CD14-positive monocyte (primary cell): ENCODE data around the gene TEX54. TPM values are rescaled to one million over a fixed set of nuclear protein-coding genes. Genes with fewer than 3 reads are reported as not detected.
A peak's percentile ranks its signal among the peaks of the same experiment; 100 is the strongest.
"Not testable (repeated sequence)": the region's sequence is repeated elsewhere in the genome, so short reads cannot be mapped to it uniquely, and the experiment has no call there.

ENCODE experiments used
- DNase-seq, 3 donors: peaks; one replicate each; pipeline ENCODE4 v3.0.0-alpha.2; 2011 to 2022
- H2AFZ ChIP-seq: 2 replicates; pipeline ENCODE4 v1.6.0; 2012; ENCODE audit warnings: mild to moderate bottlenecking, low read depth, low read length, inconsistent platforms; ENCODE audit not compliant: insufficient read depth, poor library complexity, severe bottlenecking
- H3K27ac ChIP-seq, 2 donors: 1 replicate in 1 of 2; 2 replicates in 1 of 2; pipeline ENCODE4 v1.5.1; 2012 to 2013; ENCODE audit warnings: low read length in 2 of 2, control low read depth in 1 of 2, inconsistent platforms in 1 of 2, low read depth in 1 of 2, mild to moderate bottlenecking in 1 of 2
- H3K27me3 ChIP-seq, 2 donors: one replicate each; pipeline versions ENCODE4 v1.6.0 to v1.6.1; 2011 to 2013; ENCODE audit warnings: low read length in 2 of 2; ENCODE audit not compliant: control insufficient read depth in 2 of 2, insufficient read depth in 2 of 2
- H3K36me3 ChIP-seq, 2 donors: replicated peaks in 1 of 2; 1 replicate in 1 of 2; 2 replicates in 1 of 2; pipeline versions ENCODE4 v1.5.1 to v1.6.1; 2012 to 2013; ENCODE audit warnings: low read length in 2 of 2, control low read depth in 1 of 2, inconsistent platforms in 1 of 2, mild to moderate bottlenecking in 1 of 2; ENCODE audit not compliant: insufficient read depth in 2 of 2, control insufficient read depth in 1 of 2
- H3K4me1 ChIP-seq, 2 donors: 1 replicate in 1 of 2; 2 replicates in 1 of 2; pipeline versions ENCODE4 v1.5.1 to v1.6.1; 2012 to 2013; ENCODE audit warnings: low read length in 2 of 2, control low read depth in 1 of 2, inconsistent platforms in 1 of 2, mild to moderate bottlenecking in 1 of 2, moderate library complexity in 1 of 2; ENCODE audit not compliant: insufficient read depth in 2 of 2, control insufficient read depth in 1 of 2
- H3K4me2 ChIP-seq: replicated peaks from 2 replicates; pipeline ENCODE3; 2012; ENCODE audit warnings: low read length, moderate library complexity, mild to moderate bottlenecking; ENCODE audit not compliant: poor library complexity, severe bottlenecking; ENCODE audit errors: extremely low read depth
- H3K4me3 ChIP-seq, 3 experiments: fragments of 200-600 bp in 1 of 3; sonication (generic) in 1 of 3; replicated peaks in 1 of 3; 1 replicate in 2 of 3; 2 replicates in 1 of 3; pipeline ENCODE4 v1.5.1; 2011 to 2013; ENCODE audit warnings: low read length in 3 of 3, mild to moderate bottlenecking in 3 of 3, control low read depth in 2 of 3, low read depth in 2 of 3, inconsistent platforms in 1 of 3, moderate library complexity in 1 of 3
- H3K79me2 ChIP-seq: 2 replicates; pipeline ENCODE4 v1.6.0; 2012; ENCODE audit warnings: mild to moderate bottlenecking, control low read depth, inconsistent platforms, low read length, moderate library complexity; ENCODE audit not compliant: insufficient read depth
- H3K9ac ChIP-seq: 2 replicates; pipeline ENCODE4 v1.6.0; 2017; ENCODE audit warnings: low read length, mild to moderate bottlenecking; ENCODE audit not compliant: insufficient read depth, poor library complexity, severe bottlenecking
- H3K9me3 ChIP-seq, 2 donors: replicated peaks in 1 of 2; 1 replicate in 1 of 2; 2 replicates in 1 of 2; pipeline versions ENCODE4 v1.5.1 to v1.6.1; 2012 to 2013; ENCODE audit warnings: low read length in 2 of 2, control low read depth in 1 of 2; ENCODE audit not compliant: control insufficient read depth in 1 of 2, insufficient read depth in 1 of 2
- H4K20me1 ChIP-seq: 2 replicates; pipeline ENCODE4 v1.6.0; 2012; ENCODE audit warnings: mild to moderate bottlenecking, low read length, control low read depth, moderate library complexity; ENCODE audit not compliant: insufficient read depth
- H3K27ac Mint-ChIP-seq, 7 donors: one replicate each; pipeline ENCODE4 v1.8.0; 2020; ENCODE audit warnings: mild to moderate bottlenecking in 7 of 7, mixed read lengths in 7 of 7, moderate library complexity in 6 of 7, inconsistent platforms in 2 of 7
- H3K27me3 Mint-ChIP-seq, 3 donors: one replicate each; pipeline ENCODE4 v1.8.0; 2021 to 2022; ENCODE audit warnings: low read depth in 3 of 3, mild to moderate bottlenecking in 3 of 3, mixed read lengths in 3 of 3, moderate library complexity in 3 of 3, inconsistent platforms in 1 of 3
- H3K36me3 Mint-ChIP-seq, 2 donors: one replicate each; pipeline ENCODE4 v1.8.0; 2020; ENCODE audit warnings: mixed read lengths in 2 of 2, inconsistent platforms in 1 of 2, mild to moderate bottlenecking in 1 of 2
- H3K4me1 Mint-ChIP-seq: one replicate; pipeline ENCODE4 v1.8.0; 2020; ENCODE audit warnings: mild to moderate bottlenecking, mixed read lengths
- H3K4me3 Mint-ChIP-seq, 2 donors: one replicate each; pipeline ENCODE4 v1.8.0; 2020; ENCODE audit warnings: mild to moderate bottlenecking in 2 of 2, mixed read lengths in 2 of 2, moderate library complexity in 1 of 2
- H3K9me3 Mint-ChIP-seq, 7 donors: one replicate each; pipeline ENCODE4 v1.8.0; 2020 to 2022; ENCODE audit warnings: mixed read lengths in 7 of 7, mild to moderate bottlenecking in 6 of 7, moderate library complexity in 6 of 7, inconsistent platforms in 2 of 7
- WGBS: methylation state at CpG from one replicate; pipeline ENCODE4 v1.1.5; 2013; ENCODE audit warnings: missing lambda C conversion rate; ENCODE audit not compliant: insufficient coverage; 5-methylcytosine and 5-hydroxymethylcytosine counted together
- intact Hi-C, 2 donors: fragments of 100-400 bp; cut with micrococcal nuclease; formaldehyde crosslinking; loops; one replicate each; pipeline versions ENCODE4 v1.15.0 to v1.15.1; 2023
- polyA plus RNA-seq, 3 donors: library from polyadenylated mRNA; depleted of rRNA in 1 of 3; unstranded in 2 of 3; stranded (reverse) in 1 of 3; fragments of 300-500 nt in 2 of 3; fragments of >200 nt in 1 of 3; fragmentation: Illumina TruSeq in 2 of 3; gene quantifications; 1 replicate in 2 of 3; 2 replicates in 1 of 3; pipeline ENCODE4 v1.2.3, GENCODE V29; 2012 to 2021
- TF ChIP-seq, protein P1 (sequence below): fragments of 200-600 bp; IDR thresholded peaks from one replicate; pipeline ENCODE4 v1.8.0; 2022; ENCODE audit warnings: antibody characterized with exemption, mild to moderate bottlenecking

TEX54 gene
- polyA plus RNA-seq, 3 donors, result 0.74 TPM; not detected in 2

DNA sequence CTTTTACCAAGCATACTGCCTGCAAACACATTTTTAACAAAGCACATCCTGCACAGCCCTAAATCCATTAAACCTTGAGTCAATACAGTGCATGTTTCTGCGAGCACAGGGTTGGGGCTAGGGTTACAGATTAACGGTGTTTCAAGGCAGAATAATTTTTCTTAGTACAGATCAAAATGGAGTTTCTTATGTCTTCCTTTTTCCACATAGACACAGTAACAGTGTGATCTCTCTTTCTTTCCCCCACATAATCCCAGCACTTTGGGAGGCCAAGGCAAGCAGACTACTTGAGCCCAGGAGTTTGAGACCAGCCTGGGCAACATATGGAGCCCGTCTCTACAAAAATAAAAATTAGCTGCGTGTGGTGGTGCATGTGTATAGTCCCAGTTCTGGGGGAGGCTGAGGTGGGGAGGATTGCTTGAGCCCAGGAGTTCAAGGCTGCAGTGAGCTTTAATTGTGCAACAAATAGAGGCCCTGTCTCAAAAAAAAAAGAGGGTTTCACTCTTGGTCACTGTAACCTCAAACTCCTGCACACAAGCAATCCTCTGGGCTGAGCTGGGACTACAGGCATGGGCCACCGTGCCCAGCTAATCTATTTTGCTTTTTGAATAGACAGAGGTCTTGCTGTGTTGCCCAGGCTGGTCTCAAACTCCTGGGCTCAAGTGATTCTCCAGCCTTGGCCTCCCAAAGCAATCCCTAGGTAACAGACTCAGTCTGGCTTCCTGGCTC is 28.4 kb upstream of the TEX54 start:
- H3K4me1 ChIP-seq, result peaks cover 14 to 19% of the 10 kb centered on the region in 2 donors
- 93% methylated on average over 3 of the region's 5 CpGs for WGBS
- no peaks in the 10 kb centered on the region for H3K27me3 ChIP-seq
- H3K4me1 Mint-ChIP-seq, result peaks cover 25% of the 10 kb centered on the region
- no peak overlapping the region for H2AFZ ChIP-seq
- H3K36me3 Mint-ChIP-seq, result no peaks in the 10 kb centered on the region
- H3K9me3 Mint-ChIP-seq, result no peaks in the 10 kb centered on the region
- H3K36me3 ChIP-seq, result no peaks in the 10 kb centered on the region
- DNase-seq, result no peak
- TF ChIP-seq, protein P1, sequence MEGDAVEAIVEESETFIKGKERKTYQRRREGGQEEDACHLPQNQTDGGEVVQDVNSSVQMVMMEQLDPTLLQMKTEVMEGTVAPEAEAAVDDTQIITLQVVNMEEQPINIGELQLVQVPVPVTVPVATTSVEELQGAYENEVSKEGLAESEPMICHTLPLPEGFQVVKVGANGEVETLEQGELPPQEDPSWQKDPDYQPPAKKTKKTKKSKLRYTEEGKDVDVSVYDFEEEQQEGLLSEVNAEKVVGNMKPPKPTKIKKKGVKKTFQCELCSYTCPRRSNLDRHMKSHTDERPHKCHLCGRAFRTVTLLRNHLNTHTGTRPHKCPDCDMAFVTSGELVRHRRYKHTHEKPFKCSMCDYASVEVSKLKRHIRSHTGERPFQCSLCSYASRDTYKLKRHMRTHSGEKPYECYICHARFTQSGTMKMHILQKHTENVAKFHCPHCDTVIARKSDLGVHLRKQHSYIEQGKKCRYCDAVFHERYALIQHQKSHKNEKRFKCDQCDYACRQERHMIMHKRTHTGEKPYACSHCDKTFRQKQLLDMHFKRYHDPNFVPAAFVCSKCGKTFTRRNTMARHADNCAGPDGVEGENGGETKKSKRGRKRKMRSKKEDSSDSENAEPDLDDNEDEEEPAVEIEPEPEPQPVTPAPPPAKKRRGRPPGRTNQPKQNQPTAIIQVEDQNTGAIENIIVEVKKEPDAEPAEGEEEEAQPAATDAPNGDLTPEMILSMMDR, result no peak
- peaks cover 35% of the 10 kb centered on the region for H3K79me2 ChIP-seq
- H3K4me3 Mint-ChIP-seq, result no peak overlapping the region
- intact Hi-C loops, result loop anchor here (5.0 to 10.0 kb wide), 2 partner anchors 74 to 266 kb away; partner anchors contain the start of genes TMEM179B (in 1 of the 2) and TUT1 (in 1 of the 2)
- H3K9me3 ChIP-seq, result no peaks in the 10 kb centered on the region
- H3K9ac ChIP-seq, result no peak overlapping the region
- no peak overlapping the region for H3K27ac ChIP-seq
- H3K27me3 Mint-ChIP-seq, result no peaks in the 10 kb centered on the region
- H4K20me1 ChIP-seq, result no peaks in the 10 kb centered on the region
- no peak overlapping the region for H3K4me3 ChIP-seq
- H3K27ac Mint-ChIP-seq, result peak overlapping the region in 2 of 7 donors; percentile 37 to 61
- no peak overlapping the region for H3K4me2 ChIP-seq

- not testable (repeated sequence) for H3K27ac ChIP-seq, H3K9ac ChIP-seq, H3K36me3 ChIP-seq, H3K27me3 Mint-ChIP-seq, H3K27me3 ChIP-seq, H3K36me3 Mint-ChIP-seq, H3K4me3 ChIP-seq, H3K4me2 ChIP-seq, H3K4me3 Mint-ChIP-seq, H2AFZ ChIP-seq, H3K9me3 ChIP-seq, H3K9me3 Mint-ChIP-seq, DNase-seq
- no CpG with 5 or more reads among the region's 8 CpGs for WGBS
- Mint-ChIP-seq H3K4me1 (peaks cover 36% of the 10 kb centered on the region), H3K27ac (peak overlapping the region in 1 of 7 donors; percentile 27)
- intact Hi-C loops, result loop anchor here in 1 of 2 donors (10.0 kb wide), 1 partner anchor 244 kb away; the partner anchor contains the start of genes EML3 and ROM1
- Histone ChIP-seq H4K20me1 (peaks cover 10% of the 10 kb centered on the region), H3K79me2 (peaks cover 51% of the 10 kb centered on the region), H3K4me1 (peaks cover 24 to 30% of the 10 kb centered on the region in 2 donors)
These were observed 26.7 kb upstream of the TEX54 start for GRCh38 chr11:62859281-62859703.
